ENCODE data around the gene INPPL1.
"Not testable (repeated sequence)": the region's sequence is repeated elsewhere in the genome, so short reads cannot be mapped to it uniquely, and the experiment has no call there.

INPPL1 gene, protein sequence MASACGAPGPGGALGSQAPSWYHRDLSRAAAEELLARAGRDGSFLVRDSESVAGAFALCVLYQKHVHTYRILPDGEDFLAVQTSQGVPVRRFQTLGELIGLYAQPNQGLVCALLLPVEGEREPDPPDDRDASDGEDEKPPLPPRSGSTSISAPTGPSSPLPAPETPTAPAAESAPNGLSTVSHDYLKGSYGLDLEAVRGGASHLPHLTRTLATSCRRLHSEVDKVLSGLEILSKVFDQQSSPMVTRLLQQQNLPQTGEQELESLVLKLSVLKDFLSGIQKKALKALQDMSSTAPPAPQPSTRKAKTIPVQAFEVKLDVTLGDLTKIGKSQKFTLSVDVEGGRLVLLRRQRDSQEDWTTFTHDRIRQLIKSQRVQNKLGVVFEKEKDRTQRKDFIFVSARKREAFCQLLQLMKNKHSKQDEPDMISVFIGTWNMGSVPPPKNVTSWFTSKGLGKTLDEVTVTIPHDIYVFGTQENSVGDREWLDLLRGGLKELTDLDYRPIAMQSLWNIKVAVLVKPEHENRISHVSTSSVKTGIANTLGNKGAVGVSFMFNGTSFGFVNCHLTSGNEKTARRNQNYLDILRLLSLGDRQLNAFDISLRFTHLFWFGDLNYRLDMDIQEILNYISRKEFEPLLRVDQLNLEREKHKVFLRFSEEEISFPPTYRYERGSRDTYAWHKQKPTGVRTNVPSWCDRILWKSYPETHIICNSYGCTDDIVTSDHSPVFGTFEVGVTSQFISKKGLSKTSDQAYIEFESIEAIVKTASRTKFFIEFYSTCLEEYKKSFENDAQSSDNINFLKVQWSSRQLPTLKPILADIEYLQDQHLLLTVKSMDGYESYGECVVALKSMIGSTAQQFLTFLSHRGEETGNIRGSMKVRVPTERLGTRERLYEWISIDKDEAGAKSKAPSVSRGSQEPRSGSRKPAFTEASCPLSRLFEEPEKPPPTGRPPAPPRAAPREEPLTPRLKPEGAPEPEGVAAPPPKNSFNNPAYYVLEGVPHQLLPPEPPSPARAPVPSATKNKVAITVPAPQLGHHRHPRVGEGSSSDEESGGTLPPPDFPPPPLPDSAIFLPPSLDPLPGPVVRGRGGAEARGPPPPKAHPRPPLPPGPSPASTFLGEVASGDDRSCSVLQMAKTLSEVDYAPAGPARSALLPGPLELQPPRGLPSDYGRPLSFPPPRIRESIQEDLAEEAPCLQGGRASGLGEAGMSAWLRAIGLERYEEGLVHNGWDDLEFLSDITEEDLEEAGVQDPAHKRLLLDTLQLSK

DNA sequence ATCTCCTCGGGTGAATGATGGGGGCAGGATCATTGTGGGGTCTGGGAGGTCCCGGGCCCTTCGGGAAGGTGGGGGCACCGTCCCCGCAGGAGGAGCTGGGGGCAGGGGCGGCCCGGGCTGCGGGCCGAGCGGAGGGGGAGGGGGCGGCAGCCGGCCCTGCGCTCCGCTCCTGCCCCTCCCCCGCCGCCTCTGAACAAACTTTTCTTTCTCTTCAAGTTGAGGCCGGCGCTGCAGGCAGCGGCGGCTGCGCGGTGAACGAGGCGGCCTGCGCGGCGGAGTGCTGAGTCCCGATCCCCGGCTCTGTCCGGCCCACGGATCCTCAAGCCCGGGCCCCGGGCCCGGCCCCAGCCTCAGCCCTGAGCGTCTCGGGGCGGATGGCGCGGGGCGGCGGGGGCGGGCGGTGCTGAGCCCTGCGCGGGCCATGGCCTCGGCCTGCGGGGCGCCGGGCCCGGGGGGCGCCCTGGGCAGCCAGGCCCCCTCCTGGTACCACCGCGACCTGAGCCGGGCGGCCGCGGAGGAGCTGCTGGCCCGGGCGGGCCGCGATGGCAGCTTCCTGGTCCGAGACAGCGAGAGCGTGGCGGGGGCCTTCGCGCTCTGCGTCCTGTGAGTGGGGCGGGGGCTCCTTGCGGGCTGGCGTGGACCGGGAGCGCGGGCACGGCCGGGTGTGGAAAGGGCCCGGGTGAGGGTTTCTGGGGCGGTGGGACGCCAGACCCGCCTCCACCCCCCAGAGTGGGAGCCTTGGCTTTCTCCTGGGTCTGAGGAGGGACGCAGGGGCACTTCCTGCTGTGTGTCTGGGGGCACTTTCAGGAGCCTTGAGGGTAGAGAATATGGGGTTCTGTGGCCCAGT is at the start of gene INPPL1:
Gene INPPL1 (plus strand): TSS at position 204 of the 847 bp plus-strand sequence. CDS start 218 bp downstream, at position 422.
- DNase-seq (ENCODE audit: insufficient read length, low spot score) (no peak), FAIRE-seq (peak; percentile 23)

GRCh38 chr11:72177656-72178055 is 46.9 kb upstream of the INPPL1 start:
- FAIRE-seq (no peak), DNase-seq (ENCODE audit: insufficient read length, low spot score) (no peak)

GRCh38 chr11:72179049-72179803 is 45.3 kb upstream of the INPPL1 start:
- FAIRE-seq: no peak
- no peak for DNase-seq (ENCODE audit: insufficient read length, low spot score)

GRCh38 chr11:72179804-72180396 is 44.7 kb upstream of the INPPL1 start:
- FAIRE-seq: no peak
- no peak for DNase-seq (ENCODE audit: insufficient read length, low spot score)

DNA sequence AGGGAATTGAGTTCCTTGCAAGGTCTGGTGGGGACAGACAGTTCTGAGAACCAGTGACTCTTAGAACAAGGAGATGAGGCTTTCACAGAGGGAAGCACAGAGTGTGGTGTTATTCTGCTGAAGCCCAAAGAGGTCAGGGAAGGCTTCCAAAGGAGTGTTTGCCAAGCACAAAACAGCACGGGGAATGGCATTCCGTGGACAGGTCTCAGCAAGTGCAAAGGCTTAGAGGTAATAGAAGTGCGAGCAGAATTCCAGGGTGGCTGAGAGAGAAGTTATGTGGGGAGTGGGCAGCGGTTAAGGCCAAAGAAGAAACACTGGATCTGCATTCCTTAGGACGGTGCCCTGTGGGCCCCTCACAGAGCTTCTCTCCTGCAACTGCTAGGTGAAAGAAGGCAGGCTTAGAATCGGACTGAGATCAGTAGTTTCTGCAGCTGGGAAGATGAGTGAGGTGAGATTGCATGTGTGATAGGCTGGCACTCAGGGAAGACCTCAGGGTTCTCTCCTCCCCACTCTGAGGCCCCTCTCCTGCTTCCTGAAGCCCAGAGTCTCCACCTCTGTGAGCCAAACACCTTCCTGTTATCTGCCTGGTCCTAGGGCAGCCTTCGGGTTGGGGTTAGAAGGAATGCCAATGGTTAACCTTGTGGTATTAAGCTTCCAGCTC is 43.5 kb upstream of the INPPL1 start:
- FAIRE-seq; DNase-seq (ENCODE audit: insufficient read length, low spot score): not testable (repeated sequence)

DNA sequence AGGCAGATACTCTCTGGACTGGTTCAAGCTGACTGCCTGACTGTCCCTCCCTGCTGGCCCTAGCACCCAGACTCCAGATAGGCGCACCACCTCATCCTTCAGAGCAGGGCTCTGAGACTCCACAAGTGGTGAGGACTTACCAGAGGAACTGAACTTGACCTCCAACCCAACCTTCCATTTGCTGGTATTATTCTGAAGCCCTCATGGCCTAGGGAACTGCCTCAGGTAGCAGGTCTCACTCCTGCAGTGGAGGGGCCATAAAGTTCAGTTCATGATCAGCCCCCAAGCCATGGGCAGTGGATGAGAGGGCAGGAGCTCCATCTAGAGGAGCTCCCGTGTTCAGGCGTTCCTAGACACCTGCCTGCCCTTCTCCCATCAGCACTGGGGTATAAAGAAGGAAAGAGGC is 43.0 kb upstream of the INPPL1 start:
- FAIRE-seq: peak; percentile 39
- DNase-seq (ENCODE audit: insufficient read length, low spot score): not testable (repeated sequence)

- DNase-seq (ENCODE audit: insufficient read length, low spot score): no peak
- FAIRE-seq: no peak
Observed at GRCh38 chr11:72188267-72188666, 36.3 kb upstream of the INPPL1 start.

GRCh38 chr11:72189455-72190250 is 34.9 kb upstream of the INPPL1 start:
- DNase-seq (ENCODE audit: insufficient read length, low spot score) (no peak), FAIRE-seq (no peak)

- DNase-seq (ENCODE audit: insufficient read length, low spot score) (no peak), FAIRE-seq (no peak)
Observed at GRCh38 chr11:72190631-72191071, 33.9 kb upstream of the INPPL1 start.

DNA sequence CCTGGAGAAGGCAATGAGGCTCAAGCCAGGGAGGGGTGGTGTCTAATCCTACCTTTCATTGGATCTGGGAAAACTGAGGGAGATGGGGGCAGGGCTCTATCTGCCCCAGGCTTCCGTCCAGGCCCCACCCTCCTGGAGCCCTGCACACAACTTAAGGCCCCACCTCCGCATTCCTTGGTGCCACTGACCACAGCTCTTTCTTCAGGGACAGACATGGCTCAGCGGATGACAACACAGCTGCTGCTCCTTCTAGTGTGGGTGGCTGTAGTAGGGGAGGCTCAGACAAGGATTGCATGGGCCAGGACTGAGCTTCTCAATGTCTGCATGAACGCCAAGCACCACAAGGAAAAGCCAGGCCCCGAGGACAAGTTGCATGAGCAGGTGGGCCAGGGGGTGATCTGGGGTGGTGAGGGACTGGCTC is 32.6 kb upstream of the INPPL1 start, which contains the start of gene FOLR1:
Gene FOLR1 (plus strand): TSS at position 180 of the 421 bp plus-strand sequence. CDS start 34 bp downstream, at position 214.
- DNase-seq (ENCODE audit: insufficient read length, low spot score) (no peak), FAIRE-seq (no peak)

DNA sequence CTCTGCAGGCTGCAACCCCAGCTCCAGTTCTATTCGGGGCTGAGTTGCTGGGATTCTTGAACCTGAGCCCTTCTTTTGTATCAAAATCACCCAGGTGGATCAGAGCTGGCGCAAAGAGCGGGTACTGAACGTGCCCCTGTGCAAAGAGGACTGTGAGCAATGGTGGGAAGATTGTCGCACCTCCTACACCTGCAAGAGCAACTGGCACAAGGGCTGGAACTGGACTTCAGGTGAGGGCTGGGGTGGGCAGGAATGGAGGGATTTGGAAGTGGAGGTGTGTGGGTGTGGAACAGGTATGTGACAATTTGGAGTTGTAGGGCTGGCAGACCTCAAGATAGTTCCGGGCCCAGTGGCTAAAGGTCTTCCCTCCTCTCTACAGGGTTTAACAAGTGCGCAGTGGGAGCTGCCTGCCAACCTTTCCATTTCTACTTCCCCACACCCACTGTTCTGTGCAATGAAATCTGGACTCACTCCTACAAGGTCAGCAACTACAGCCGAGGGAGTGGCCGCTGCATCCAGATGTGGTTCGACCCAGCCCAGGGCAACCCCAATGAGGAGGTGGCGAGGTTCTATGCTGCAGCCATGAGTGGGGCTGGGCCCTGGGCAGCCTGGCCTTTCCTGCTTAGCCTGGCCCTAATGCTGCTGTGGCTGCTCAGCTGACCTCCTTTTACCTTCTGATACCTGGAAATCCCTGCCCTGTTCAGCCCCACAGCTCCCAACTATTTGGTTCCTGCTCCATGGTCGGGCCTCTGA is 28.9 kb upstream of the INPPL1 start:
- no peak for DNase-seq (ENCODE audit: insufficient read length, low spot score)
- no peak for FAIRE-seq

GRCh38 chr11:72201445-72201844 is 23.1 kb upstream of the INPPL1 start:
- not testable (repeated sequence) for FAIRE-seq; DNase-seq (ENCODE audit: insufficient read length, low spot score)

DNA sequence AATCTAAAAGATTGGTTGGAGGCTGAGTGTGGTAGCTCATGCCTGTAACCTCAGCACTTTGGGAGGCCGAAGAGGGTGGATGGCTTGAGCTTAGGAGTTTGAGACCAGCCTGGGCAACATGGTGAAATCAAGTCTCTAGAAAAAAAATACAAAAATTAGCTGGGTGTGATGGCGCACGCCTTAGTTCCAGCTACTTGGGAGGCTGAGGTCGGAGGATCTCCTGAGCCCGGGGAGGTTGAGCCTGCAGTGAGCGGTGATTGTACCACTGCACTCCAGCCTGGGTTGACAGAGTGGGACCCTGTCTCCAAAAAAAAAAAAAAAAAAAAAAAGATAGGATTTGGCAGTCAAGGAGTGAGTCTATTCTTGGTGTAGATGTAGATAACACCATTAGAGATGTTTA is 22.0 kb upstream of the INPPL1 start:
- FAIRE-seq: no peak

DNA sequence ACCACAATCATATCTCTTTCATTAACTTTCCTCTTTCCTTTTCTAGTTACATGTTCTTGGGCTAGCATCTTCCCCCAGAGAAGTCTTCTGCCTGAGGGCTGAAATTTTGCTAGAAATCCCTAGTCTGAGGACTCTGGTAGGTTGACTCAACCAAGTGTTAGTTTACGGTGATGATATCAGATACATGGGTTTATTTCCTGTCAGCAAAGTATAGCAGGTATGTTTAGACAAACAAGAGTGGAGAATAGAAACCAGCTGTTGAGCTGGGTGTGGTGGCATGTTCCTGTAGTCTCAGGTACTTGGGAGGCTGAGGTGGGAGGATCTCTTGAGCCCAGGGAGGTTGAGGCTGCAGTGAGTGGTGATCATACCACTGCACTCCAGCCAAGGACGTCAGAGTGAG is 21.4 kb upstream of the INPPL1 start:
- DNase-seq (ENCODE audit: insufficient read length, low spot score) (no peak), FAIRE-seq (no peak)

More for the DNA sequence above, 22.0 kb upstream of the INPPL1 start:
- DNase-seq (ENCODE audit: insufficient read length, low spot score): no peak

DNA sequence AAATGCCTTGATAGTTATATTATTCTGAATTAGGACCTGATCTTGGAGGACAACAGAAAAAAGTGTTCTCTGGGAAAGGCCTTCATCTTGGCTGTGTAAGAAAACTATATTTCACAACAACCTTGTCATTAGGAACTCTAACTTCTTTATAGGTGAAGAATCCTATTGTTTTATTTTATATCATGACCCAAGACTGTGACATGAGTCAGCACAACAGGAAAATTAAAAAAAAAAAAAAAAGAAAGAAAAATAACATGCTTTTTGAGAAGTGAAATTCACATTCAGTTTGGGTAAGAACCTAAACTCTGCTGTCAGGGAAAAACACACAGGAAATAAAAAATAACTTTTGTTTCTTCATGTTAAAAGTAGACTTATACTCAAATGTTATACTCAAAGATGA is 19.7 kb upstream of the INPPL1 start:
- no peak for FAIRE-seq
- no peak for DNase-seq (ENCODE audit: insufficient read length, low spot score)

DNA sequence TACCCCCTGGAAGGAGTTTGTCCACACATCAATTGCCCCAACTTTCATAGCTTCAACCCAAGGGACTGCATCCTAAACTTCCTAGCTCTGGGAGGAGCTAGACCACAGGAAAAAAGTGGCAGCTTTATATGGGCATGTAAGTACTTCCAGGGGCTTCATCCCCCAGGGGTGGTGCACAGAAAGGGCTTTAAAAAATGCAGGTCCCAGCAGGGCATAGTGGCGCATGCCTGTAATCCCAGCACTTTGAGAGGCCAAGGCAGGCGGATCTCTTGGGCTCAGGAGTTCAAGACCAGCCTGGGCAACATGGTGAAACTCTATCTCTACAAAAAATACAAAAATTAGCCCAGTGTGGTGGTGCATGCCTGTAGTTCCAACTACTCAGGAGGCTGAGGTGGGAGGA is 17.8 kb upstream of the INPPL1 start:
- FAIRE-seq; DNase-seq (ENCODE audit: insufficient read length, low spot score): not testable (repeated sequence)

Data from GM19239 (cell line).